HG02981 (cell line): ENCODE results near the gene SCNN1A.
A peak's percentile ranks its signal among the peaks of the same experiment; 100 is the strongest.

ENCODE experiments used
- ATAC-seq: cut with Tn5 transposase; IDR thresholded peaks from one replicate; pipeline ENCODE4 v1.9.1; 2021; ENCODE audit warnings: mild to moderate bottlenecking, moderate library complexity; ENCODE audit not compliant: unreplicated experiment

Gene SCNN1A

GRCh38 chr12:6322352-6322751 lies 53.0 kb downstream of the SCNN1A start:
- ATAC-seq, result no peak

GRCh38 chr12:6321905-6322304 lies 53.5 kb downstream of the SCNN1A start:
- no peak for ATAC-seq

- no peak for ATAC-seq
Measured at GRCh38 chr12:6319446-6319845, 55.9 kb downstream of the SCNN1A start.

DNA sequence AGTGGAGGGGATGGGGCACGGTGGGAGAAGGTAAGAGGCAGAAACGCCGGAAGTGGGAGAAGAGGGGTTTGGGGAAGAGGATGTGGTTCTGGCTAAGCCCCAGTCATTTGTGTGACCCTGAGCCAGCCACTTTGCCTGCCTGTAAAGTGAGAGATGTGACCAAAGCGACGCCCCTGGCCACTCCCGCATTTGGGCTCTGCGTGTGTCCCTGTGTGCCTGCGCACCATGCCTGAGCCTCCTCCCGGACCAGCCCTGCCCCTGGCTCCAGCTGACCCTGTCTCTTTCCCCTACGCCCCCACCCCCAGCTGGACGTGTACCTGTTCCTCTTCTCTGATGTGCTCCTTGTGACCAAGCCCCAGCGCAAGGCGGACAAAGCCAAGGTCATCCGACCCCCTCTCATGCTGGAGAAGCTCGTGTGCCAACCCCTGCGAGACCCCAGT lies 56.9 kb downstream of the SCNN1A start:
- no peak for ATAC-seq

DNA sequence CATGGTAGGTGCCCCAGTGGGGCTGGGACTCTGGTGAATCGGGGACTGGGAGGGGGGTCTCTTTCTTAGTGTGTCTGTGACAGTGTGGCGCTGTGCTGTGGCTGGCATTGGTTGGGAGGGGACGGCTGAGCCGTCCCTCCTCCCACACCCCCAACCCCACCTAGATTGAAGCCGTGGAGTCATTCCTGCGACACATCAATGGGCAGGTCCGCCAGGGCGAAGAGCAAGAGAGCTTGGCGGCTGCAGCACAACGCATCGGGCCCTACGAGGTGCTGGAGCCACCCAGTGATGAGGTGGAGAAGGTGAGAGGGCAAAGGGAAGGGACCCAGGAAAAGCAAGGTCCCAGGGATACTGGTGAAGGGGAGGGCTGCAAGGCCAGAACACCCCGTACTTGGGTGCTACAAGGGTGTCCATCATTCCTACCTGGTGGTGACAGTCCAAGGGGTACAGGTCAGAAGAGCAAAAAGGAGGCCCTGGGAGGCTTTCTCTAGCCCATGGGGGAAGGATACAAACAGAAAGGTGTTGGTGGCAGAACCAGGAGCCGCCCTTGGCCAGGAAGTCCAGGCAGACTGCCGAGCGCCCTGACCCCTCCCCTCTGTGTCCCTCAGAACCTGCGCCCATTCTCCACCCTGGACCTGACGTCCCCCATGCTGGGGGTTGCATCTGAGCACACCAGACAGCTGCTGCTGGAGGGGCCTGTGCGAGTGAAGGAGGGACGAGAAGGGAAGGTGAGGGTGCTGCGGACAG lies 57.5 kb downstream of the SCNN1A start:
- no peak for ATAC-seq

DNA sequence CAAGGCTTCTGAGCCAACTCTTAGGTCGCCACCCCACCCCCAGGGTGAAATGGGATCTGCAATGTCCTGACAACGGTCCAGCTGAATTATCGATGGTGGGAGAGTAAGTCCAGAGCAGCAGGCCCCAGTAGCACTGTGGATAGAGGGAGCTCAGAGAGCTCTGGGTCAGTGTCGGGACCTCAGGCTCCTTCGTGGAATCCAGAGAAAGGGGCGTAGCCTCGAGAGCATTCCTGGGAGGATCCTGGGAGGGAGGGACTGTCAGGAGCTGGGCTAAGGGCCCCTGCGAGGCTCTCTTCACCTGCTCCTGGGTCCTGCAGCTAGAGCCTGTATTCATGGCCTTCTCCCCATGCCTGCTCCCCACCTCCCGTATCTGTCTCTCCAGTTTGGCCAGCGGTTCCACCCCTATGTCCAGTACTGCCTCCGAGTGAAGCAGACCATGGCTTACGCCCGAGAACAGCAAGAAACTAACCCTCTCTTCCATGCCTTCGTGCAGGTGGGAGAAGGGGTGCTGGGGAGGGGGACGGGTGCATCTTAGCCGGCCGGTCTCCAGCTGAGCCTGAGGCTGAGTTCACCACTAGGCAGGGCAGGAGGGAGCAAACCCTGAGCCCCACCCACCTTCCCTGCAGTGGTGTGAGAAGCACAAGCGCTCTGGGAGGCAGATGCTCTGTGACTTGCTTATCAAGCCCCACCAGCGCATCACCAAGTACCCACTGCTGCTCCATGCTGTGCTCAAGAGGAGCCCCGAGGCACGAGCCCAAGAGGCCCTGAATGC lies 58.3 kb downstream of the SCNN1A start:
- no peak for ATAC-seq

DNA sequence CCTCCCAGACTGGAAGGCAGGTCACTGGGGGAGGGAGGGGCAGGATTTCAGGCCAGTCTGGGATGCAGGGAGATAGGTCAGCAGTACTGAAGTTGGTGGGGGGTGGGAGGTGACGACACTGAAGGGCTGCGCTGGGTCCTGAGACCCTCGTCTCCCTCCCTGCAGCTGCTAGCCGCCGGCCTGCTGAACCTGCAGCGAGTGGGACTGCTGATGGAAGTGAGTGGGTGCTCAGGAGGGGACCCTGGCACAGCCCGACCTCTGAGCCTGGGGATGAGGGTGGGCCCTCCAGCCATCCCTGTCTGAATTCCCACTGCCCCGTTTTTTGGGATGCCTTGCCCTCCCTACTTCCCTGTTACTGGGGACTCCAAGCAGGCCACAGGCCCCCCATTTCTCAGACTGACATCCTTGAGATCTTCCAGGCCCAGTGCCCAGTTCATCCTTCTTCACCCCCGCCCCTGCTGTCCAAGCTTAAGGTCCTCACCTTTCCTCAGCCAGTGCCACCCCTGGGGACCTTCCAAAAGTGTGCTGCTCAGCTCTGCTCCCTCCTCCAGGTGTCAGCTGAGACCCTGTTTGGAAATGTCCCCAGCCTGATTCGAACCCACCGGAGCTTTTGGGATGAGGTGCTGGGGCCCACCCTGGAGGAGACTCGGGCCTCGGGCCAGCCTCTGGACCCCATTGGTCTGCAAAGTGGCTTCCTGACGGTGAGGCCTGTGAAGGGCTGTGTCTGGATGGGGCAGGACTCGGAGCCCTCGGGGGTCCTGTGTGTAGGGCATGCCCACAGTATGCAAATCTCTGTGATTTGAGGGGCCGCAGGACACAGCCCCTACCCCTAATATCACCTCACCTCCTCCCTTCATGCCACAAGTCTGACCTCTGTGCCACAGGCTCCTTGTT lies 59.4 kb downstream of the SCNN1A start:
- no peak for ATAC-seq

- ATAC-seq, result no peak
Measured at GRCh38 chr12:6315184-6315583, 60.2 kb downstream of the SCNN1A start.

- no peak for ATAC-seq
Measured at GRCh38 chr12:6314776-6315175, 60.6 kb downstream of the SCNN1A start.

- no peak for ATAC-seq
Measured at GRCh38 chr12:6313326-6313940, 61.9 kb downstream of the SCNN1A start.

- peak; percentile 55 for ATAC-seq
Measured at GRCh38 chr12:6312529-6313325, 62.6 kb downstream of the SCNN1A start.

DNA sequence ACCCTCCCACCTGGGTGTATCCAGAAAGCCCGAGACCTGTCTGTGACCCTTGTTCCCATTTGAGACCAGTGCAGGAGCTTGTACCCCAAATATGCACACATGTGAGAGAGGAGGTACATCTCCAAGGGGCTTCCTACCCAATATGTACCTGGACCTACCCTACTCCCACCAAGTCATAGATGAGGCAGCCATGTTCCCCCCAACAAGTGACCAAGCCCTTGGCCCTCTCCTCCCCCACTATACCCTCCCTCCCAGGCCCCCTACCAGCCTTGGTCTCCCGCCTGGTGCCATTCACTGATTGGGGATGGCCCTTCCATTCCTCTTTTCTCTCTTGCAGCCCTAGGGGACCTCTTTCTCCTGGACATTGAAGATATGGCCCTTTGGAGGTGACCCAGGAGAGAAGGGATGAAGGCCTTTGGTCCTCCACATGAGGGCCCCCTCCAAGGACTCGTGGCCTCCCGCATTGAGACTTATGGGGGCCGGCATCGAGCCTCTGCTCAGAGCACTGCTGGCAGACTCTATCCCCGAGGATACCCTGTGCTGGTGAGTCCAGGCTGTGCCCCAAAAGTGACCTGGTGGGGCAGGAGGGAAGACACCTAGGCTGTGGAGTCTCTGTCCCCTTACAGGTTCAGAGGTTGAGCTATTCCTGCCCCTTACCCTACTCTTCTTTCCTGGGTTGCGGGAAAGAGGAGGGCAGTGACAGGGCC lies 63.4 kb downstream of the SCNN1A start:
- ATAC-seq, result no peak

DNA sequence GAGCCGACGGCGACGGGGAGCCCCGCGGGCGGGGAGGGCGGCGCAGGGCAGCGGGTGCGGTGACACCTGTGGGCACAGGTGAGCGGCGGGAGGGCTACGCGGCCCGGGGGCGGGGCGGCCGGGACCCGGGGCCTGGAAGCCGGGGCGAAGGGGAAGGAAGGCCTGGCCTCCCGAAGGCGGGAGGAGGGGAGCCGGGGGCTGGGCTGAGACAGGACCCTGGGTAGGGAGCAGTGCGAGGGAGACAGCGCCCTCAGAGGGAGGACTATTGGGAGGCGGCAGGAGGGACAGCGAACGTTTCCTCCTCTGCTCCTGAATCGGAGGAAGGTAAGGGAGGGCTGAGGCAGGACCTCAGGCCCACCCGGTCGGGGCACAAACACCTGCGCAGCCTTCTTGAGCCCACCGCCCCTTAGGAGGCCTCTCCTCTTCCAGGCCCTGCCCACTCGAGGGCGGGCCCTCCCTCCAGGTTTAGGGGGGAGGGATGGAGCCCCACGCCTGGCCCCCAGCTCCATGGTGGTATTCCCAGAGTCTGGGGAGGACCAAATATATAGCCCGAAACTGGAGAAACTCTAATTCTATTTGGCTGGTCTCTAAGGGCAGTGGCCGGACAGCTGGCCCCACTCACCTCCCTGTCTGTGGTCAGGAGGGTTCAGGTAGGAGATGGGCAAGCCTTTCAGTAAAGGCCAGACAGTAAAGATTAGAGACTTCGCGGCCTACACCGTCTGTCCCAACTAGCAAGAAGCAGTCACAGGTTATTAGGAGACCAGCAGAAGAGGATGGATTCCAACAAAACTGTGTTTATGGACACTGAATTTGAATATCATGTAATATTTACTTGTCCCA lies 64.4 kb downstream of the SCNN1A start:
- no peak for ATAC-seq

DNA sequence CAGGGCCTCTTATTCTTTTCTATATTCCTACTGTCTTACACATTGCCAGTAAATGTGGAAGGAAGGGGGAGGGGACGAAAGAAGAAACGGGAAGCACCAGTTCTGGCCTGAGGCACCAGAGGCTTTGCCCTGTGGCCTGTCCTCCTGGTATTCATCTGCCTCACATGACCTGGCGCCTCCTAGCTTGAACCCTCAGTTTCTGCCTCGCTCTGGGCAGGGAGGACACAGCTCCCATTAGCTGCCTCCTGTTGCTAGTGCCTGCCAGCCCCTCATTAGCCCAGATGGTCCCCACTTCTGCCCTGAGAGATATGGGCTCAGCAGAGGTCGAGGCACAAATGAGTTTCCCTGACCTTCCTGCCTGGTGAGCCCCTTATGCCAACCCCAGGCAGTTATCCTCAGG lies 67.8 kb downstream of the SCNN1A start:
- ATAC-seq, result no peak

DNA sequence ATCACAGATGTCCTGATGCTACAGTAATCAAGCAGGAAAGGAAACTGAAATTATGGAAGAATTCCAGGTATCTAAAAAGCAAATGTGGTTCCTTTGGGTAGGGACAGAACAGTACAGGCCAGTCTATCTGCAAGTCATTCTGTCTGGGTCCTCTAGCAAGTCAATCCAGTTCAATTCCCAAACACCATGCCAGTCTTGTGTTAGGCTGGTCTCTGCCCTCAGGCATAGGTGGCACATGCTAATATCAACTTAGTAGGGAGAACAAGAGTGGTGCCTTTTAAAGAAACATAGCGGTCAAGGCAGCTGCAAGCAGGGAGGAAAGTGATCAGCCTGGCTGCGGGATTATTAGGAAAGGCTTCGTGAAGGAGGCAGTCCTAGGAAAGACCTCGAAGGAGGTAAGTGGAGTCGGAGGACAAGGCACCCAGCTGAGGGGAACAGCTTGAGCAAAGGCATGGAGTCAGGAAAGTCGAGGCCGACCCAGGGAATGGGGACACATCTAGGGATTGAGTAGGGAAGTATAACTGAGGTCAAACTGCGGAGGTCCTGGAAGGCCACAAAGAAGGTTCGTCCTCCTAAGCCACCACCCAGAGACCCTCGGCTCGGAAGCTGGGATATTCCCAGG lies 68.7 kb downstream of the SCNN1A start:
- no peak for ATAC-seq

GRCh38 chr12:6306151-6306550 lies 69.2 kb downstream of the SCNN1A start:
- ATAC-seq, result no peak

- no peak for ATAC-seq
Measured at GRCh38 chr12:6303071-6303470, 72.3 kb downstream of the SCNN1A start.

DNA sequence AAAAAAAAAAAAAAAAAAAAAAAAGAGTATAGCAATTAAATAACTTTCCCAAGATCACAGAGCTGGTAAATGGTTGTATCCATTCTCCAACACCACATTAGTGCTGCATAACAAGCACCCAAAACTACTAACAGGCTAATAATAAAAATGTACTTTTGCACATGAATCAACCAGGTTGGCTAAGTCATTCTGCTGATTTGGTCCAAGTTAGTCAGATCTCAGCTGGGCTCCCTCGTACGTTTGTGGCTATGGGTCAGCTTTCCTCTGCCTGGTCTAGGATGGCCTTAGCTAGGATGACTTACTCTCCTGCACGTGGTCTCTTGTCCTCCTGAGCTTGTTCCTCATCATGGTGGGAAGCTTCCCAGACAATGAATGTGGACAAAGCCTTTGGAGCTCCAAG lies 72.7 kb downstream of the SCNN1A start:
- no peak for ATAC-seq
